IMR-90 (cell line): ENCODE results near the gene UGT1A4.

Source experiments
- BHLHE40 ChIP-seq: fragments of 150-350 bp; IDR thresholded peaks from 2 replicates; pipeline ENCODE4 v1.6.1; 2016; ENCODE audit warnings: mild to moderate bottlenecking, low read depth, low read length
- CEBPB ChIP-seq: IDR thresholded peaks from 2 replicates; pipeline ENCODE4 v1.6.1; 2012; ENCODE audit warnings: low read depth, low read length, improper control_type of control experiment
- FOS ChIP-seq: fragments of 150-350 bp; IDR thresholded peaks from 2 replicates; pipeline ENCODE4 v1.6.1; 2016; ENCODE audit warnings: low read depth, low read length
- MAFK ChIP-seq: IDR thresholded peaks from 2 replicates; pipeline ENCODE4 v1.6.1; 2012; ENCODE audit warnings: low read depth, low read length, improper control_type of control experiment
- NFE2L2 ChIP-seq: fragments of 150-350 bp; IDR thresholded peaks from 2 replicates; pipeline ENCODE4 v1.6.1; 2016; ENCODE audit warnings: low read depth, mild to moderate bottlenecking, low read length
- POLR2A ChIP-seq: IDR thresholded peaks from 2 replicates; pipeline ENCODE4 v1.6.1; 2012; ENCODE audit warnings: mild to moderate bottlenecking, low read depth, low read length
- RAD21 ChIP-seq: IDR thresholded peaks from 2 replicates; pipeline ENCODE4 v1.6.1; 2012; ENCODE audit warnings: low read length, improper control_type of control experiment
- RCOR1 ChIP-seq: IDR thresholded peaks from 2 replicates; pipeline ENCODE4 v1.6.1; 2012; ENCODE audit warnings: mild to moderate bottlenecking, low read length, improper control_type of control experiment; ENCODE audit not compliant: insufficient replicate concordance
- TF ChIP-seq, protein P1 (sequence below): conservative IDR thresholded peaks from 2 replicates; pipeline ENCODE4 v1.5.1; 2012; ENCODE audit warnings: mild to moderate bottlenecking, low read depth, low read length, improper control_type of control experiment
- TF ChIP-seq, protein P2 (sequence below): fragments of 150-350 bp; IDR thresholded peaks from 2 replicates; pipeline ENCODE4 v1.6.1; 2016; ENCODE audit warnings: low read depth, mild to moderate bottlenecking, low read length, moderate library complexity, borderline replicate concordance
- TF ChIP-seq, protein P3 (sequence below): fragments of 150-350 bp; IDR thresholded peaks from 2 replicates; pipeline ENCODE4 v1.6.1; 2017; ENCODE audit warnings: mild to moderate bottlenecking, antibody characterized with exemption, low read length, low read depth

DNA sequence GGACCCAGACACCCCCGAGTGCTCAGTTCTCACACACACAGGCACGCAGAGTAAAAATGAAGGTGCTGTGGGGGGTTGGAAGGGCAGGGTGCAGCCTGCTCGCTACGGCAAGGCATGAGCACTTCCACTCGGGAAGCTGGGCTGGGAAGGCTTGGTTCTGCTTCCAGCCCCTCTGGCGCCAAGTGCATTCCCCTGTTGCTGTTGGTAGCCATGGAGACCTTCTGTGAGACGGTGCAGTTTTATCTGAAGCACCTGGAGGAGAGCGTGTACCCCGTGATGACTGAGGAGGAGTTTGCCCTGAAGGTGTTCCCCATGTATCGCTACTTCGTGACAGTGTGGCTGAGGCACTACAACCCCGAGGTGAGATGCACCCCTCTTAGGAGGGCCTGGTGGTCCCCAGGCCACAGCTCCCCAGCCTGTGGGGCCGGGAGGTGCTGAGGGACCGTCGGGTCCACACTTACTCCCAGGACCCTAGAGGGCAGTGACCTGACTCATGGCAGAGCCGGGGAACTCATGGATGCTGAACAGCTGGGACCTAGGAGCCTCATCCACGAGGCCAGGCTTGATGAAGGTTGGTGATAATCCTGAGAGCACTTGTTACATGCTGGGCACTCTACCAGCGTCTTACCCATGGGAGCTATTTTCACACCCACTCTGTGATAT is 75.1 kb downstream of the UGT1A4 start:
- TF ChIP-seq, protein P1, sequence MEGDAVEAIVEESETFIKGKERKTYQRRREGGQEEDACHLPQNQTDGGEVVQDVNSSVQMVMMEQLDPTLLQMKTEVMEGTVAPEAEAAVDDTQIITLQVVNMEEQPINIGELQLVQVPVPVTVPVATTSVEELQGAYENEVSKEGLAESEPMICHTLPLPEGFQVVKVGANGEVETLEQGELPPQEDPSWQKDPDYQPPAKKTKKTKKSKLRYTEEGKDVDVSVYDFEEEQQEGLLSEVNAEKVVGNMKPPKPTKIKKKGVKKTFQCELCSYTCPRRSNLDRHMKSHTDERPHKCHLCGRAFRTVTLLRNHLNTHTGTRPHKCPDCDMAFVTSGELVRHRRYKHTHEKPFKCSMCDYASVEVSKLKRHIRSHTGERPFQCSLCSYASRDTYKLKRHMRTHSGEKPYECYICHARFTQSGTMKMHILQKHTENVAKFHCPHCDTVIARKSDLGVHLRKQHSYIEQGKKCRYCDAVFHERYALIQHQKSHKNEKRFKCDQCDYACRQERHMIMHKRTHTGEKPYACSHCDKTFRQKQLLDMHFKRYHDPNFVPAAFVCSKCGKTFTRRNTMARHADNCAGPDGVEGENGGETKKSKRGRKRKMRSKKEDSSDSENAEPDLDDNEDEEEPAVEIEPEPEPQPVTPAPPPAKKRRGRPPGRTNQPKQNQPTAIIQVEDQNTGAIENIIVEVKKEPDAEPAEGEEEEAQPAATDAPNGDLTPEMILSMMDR, result no peak
- TF ChIP-seq CEBPB (no peak), BHLHE40 (no peak), FOS (no peak), NFE2L2 (no peak), MAFK (no peak), RAD21 (no peak), RCOR1 (no peak), POLR2A (no peak)
- TF ChIP-seq, protein P2, sequence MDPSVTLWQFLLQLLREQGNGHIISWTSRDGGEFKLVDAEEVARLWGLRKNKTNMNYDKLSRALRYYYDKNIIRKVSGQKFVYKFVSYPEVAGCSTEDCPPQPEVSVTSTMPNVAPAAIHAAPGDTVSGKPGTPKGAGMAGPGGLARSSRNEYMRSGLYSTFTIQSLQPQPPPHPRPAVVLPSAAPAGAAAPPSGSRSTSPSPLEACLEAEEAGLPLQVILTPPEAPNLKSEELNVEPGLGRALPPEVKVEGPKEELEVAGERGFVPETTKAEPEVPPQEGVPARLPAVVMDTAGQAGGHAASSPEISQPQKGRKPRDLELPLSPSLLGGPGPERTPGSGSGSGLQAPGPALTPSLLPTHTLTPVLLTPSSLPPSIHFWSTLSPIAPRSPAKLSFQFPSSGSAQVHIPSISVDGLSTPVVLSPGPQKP, result no peak
- TF ChIP-seq, protein P3, sequence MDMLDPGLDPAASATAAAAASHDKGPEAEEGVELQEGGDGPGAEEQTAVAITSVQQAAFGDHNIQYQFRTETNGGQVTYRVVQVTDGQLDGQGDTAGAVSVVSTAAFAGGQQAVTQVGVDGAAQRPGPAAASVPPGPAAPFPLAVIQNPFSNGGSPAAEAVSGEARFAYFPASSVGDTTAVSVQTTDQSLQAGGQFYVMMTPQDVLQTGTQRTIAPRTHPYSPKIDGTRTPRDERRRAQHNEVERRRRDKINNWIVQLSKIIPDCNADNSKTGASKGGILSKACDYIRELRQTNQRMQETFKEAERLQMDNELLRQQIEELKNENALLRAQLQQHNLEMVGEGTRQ, result no peak
